Measurements from ENCODE around the gene CLCF1.
A peak's percentile ranks its signal among the peaks of the same experiment; 100 is the strongest.

The CLCF1 gene

DNA sequence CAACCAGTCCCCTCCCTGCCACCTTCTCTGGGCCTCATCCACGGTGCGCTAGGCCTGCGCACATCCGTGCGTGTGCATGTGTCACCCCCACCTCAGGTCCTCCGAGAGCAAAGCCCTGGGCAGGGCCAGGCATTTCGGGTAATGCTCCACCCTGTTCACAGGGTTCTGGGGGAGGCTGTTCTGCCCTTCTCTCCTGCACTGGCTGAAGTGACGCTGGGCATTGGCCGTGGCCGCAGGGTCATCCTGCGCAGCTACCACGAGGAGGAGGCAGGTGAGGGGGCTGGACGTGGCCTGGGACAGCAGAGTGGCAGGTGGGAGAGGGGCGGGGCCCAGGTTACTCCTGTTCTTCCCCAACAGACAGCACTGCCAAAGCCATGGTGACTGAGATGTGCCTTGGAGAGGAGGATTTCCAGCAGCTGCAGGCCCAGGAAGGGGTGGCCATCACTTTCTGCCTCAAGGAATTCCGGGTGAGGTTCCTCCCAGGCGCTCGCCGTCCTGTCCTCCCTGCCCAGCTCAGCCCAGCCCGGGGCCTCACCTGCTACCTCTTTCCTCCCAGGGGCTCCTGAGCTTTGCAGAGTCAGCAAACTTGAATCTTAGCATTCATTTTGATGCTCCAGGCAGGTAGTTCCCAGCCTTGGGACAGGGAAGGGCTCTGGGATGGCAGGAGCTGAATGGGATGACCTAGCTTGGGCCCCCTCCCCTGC is 22.3 kb upstream of the CLCF1 start:
- no peak for ATAC-seq

DNA sequence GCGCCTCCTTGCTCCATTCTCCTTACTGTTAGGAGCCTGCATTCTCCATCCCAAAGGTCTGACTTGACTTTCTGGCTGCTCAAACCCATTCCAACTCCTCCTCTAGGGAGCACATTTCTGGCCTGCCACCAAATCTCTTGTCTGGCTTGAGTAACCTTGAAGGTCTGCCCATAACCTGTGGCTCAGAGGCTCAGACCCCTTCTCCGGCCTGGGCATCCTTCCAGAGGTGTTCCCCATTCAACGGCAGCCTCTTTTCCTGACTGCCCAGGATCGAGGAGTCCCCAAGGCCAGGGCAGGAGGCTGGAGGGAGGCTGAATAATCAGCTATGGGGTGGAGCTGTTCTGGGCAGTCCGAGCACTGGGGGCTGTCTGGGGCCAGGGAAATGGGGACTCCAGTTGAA is 20.6 kb upstream of the CLCF1 start:
- ATAC-seq, result no peak

DNA sequence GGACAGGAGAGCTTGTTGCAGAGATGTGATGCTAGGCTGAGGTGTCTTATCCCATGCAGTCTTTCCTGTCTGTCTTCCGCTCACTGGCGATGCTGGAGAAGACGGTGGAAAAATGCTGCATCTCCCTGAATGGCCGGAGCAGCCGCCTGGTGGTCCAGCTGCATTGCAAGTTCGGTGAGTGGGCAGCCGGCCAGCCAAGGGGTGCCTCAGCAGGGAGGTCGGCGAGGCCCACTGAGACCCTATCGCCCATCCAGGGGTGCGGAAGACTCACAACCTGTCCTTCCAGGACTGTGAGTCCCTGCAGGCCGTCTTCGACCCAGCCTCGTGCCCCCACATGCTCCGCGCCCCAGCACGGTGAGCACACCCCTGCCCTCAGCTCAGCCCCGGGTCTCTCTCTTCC is 20.0 kb upstream of the CLCF1 start:
- ATAC-seq, result no peak

DNA sequence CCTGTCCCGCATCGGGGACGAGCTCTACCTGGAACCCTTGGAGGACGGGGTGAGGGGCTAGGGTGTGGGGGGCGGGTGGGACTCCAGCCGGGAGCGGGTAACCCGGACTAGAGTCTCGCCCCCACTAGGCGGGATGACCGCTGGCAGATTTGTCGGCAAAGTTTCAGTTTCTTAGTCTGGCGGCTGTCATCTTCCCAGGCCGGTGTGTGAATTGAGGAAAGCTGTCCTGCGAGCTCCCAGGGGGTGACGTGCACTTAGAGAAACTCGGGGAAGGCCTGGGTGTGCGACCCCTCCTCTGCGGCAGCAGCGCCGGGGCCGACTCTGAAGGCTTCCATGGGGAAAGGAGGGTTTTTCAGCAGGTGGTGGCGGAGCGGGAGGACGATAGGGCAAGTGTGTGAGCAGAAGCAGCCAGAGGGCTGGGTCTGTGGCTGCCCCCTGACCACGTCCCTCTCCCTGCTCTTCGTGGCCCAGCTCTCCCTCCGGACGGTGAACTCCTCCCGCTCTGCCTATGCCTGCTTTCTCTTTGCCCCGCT is 18.9 kb upstream of the CLCF1 start:
- ATAC-seq, result no peak

DNA sequence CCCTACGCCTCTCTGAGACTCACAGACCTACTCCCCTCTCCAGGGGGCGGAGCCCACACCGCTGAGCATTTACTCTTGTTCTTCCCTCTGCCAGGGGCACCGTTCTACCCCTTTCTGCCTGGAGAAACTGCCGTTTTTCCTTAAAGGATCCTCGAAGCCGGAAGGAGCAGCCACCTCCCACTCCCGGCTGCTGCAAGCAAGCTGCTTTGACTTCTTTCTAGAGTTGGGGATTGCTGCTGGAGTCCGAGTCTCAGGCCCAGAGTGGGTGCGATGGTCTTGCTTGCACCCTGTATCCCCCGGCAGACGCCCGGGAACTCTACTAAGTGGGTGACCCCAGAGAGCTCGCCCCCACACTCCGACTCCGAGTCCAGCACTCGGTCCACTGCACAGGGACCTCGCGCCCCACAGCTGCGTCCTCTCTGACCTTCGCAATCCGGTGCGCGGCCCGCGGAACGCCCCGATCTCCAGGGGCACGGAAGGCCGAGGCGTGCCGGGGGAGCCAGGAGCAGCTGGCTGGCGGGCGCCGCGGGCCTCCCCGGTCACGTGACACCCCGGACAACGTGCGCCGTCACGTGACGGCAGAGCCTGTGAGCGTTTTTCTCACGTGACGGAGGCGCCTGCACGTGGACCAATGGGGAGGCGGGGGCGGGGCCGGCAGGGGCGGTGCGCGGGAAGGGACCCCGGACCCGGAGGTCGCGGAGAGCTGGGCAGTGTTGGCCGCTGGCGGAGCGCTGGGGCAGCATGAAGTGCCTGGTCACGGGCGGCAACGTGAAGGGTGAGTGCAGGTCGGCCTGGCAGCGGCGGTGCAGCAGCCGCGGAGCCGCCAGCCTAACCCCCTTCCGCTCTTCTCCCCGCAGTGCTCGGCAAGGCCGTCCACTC is 18.1 kb upstream of the CLCF1 start, which contains the start of gene RAD9A:
Gene RAD9A, plus strand, starts transcription at position 683 of the 879 bp plus-strand sequence. Its CDS starts 59 bp downstream, at position 742.
- peak; percentile 77 to 82 for ATAC-seq

DNA sequence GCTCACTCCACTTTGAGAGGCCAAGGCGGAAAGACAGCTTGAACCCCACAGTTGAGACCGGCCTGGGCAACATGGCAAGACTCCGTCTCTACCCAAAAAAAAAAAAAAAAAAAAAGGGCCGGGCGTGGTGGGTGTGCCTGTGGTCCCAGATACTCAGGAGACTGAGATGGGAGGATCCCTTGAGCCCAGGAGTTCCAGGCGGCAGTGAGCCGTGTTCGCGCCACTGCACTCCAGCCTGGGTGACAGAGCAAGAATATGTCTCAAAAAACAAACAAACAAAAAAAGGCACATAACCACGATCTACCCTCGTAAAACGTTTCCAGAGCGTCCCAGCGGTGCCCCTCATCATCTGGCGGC is 17.5 kb upstream of the CLCF1 start:
- ATAC-seq, result no peak

DNA sequence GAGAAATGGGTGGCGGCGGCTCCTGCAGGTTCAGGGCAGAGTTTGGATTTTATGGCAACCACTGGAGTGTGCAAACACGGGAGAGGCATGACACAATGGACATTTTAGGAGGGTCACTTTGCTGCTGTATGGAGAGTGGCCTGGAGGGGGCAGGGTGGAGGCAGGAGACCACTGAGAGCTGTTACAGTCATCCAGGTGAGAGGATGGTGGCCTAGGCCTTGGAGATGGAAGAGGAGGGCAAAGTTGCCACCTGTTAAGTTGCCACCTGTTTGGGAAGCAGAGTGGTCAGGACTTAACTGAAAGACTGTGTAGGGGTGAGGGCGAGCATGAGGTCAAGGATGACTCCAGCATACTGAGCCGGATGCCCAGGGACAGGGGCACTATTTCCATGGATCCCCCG is 16.1 kb upstream of the CLCF1 start:
- peak; percentile 42 to 49 for ATAC-seq

DNA sequence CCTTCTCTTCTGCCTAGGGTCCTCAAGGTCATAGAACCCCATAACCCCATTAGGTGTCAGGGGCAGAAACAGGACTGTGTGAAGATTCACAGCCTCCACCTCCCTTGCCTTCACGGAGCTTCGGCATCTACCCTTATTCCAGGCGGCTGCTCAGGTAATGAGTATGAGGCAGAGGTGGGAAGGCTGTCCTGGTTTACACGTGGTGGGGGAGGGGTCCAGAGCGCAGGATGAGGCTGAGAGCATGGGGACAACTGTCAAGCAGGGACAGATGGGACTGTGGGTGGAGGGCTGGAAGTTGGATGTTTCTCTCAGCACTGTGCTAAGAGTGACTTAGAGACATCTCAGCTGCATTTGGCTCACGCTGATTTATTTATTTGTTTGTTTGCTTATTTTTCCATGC is 14.1 kb upstream of the CLCF1 start:
- no peak for ATAC-seq

DNA sequence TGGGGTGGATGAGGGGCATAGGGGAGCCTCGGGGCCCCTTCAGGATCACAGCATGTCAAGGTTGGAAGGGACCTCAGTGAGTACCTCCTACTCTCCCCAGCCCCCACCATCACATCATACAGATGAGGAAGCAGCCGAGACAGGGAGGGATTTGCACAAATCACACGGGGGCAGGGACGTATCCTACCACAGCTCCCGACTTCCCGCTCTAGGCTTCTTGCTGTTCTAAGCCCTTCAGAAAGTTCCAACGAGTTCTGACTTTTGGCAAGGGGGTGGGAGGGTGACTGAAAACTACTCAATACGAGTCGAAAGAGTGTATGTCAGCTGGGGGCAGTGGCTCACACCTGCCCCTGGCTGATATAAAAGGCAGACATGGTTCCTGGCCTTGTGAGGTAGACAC is 13.7 kb upstream of the CLCF1 start:
- no peak for ATAC-seq

DNA sequence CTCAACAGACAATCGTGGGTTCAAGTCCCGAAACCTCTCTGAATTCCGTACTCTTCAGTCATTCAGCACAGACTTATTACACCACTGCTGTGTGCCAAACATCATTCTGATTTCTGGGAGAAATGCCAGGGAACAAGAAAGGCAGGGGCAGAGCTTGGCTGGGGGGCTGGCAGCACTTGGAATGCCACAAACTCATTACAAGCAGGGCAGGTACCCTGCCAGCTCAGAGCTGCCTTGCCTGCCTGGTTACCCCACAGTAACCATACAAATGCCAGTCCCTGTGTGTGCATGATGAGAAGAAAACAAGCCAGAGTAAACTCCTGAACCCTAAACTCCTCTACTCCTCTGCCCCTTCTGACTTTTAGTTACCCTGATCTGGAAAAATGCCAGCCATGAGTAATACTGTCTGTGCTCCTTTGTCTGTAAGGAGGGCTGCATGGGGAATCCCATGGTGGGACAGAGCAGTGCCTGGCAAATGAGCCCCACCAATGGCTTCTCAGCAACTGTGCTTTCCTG is 11.5 kb upstream of the CLCF1 start:
- no peak for ATAC-seq

DNA sequence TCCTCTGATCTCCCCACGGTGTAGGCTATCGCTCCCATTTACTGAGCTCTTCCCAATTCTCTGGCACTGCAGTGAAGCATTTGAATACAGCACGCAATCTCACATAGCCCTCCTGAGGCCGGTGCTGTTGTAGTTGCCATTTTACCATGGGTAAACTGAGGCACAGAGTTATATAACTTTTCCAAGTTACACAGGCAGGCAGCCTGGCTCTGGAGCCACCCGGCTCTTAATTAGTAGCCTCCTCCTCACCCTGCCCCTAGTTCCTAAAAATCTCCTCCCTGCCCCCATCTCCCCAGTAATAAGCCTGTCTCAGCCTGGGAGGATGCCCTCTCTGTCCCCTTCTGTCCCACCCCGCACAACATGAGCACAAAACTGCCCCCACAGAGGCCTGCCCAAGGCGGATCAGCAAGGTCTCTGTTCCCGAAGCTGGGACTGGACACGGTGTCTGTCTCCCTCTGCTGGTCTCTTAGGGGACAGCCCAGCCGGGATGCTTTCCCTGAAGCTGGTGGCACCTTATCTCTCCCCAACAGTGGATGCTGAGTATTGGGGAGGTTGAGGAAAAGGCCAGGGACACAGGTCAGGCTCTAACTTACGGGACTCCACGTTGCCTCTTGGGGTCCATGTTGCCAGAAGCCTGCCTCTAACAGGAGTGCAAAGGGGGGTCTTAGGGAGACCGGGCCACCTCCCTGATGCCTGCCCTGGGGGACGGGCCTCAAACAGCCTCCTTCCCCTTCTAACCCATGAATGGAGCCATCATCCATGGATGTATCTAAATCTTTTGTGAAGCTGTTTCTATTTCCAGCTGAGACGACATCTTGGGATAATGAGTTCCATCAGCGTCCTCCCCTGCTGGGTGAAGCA is 9.1 kb upstream of the CLCF1 start:
- ATAC-seq, result peak; percentile 91 to 93

DNA sequence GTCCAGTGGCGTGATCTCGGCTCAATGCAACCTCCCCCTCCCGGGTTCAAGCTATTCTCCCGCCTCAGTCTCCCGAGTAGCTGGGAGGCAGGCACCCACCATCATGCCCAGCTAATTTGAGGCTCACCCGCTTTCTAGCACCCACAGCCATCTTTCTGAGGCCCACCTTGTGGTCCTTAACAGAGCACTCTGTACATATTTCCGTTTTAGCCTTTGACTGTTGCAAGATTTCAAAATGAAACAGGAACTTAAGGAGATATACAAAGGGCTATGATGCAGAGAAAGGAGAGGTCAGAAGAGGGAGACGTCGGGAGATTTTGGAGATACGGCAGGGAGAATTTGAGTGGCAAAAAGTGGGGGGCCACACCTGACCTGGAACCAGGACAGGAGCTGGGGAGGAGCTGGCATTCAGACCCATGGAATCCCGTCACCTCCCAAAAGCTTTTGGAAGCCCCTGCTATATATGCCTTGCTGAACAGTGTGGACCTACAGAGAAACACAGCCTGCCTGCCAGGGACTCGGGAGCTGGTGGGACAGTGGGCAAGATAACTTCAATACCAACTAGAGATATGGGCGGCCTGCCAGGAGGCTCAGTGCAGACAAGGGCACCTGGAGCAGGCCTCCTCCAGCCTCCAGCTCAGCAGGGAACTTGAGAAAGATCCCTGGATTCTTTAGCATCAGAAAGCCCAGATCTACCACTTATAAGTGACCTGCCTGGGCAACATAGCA is 8.0 kb upstream of the CLCF1 start:
- no peak for ATAC-seq

DNA sequence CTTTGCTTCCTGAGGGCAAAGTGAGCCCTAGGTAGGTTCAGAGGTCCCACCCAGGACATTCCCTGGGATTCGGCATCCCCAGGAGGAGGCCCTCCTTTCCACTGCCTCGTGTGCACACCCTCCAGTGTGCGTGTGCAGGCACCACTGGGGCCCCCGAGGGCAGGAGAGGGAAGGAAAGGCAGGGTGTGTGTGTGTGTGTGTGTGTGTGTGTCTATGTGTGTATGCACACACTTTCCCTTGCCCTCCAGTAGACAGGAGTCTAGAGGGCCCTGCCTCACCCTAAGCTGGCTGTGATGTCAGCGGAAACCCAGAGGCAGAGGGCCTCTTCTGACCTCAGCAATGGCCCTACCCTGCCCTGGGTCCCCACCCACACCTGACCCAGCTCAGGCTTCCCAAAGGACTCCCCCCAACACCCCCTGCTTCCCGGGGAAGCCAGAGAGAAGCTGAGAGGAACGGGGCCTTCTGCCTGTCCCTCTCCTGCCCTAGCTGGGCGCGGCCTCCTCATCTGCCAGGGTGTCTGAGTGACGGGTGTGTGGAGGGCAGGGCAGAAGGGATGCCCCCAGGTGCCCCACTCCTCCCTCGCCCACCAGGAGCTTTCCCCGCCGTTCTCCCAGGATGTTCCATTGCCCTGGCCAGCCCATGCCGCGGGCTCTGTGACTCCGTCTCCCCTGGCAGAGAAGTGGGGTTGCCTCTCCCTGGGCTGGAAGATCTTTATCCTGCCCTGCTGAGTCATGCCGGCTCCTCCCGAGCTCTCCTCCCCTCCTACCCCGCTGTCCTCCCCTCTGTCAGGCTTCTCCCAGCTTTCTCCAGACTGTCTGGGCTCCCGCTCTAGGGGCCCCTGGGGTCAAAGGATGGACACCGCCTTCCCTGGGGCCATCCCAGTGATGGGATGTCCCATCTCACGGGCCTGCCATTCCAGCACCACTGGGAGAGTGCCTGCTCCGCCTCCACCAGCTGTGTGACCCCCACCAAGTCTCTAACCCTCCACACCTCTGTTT is 6.0 kb upstream of the CLCF1 start:
- no peak for ATAC-seq

DNA sequence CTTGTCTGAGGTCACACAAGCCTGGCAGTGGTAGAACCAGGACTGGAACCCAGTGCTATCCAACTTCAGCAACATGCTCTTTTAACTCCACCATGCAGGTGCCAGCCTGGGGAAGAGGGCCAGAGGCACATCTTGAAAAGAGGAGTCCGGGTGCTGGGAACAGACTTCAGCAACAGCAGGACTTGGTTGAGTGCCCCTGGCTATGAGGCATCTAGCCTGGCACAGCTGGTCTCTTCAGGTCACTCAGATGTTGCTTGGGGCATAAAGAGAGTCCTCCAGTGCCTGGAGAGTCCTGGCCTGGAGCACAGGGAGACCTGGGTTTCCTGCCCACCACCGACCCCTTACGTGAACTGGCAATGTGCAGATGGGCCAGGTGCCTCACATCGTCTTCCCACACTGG is 5.1 kb upstream of the CLCF1 start:
- ATAC-seq, result no peak

DNA sequence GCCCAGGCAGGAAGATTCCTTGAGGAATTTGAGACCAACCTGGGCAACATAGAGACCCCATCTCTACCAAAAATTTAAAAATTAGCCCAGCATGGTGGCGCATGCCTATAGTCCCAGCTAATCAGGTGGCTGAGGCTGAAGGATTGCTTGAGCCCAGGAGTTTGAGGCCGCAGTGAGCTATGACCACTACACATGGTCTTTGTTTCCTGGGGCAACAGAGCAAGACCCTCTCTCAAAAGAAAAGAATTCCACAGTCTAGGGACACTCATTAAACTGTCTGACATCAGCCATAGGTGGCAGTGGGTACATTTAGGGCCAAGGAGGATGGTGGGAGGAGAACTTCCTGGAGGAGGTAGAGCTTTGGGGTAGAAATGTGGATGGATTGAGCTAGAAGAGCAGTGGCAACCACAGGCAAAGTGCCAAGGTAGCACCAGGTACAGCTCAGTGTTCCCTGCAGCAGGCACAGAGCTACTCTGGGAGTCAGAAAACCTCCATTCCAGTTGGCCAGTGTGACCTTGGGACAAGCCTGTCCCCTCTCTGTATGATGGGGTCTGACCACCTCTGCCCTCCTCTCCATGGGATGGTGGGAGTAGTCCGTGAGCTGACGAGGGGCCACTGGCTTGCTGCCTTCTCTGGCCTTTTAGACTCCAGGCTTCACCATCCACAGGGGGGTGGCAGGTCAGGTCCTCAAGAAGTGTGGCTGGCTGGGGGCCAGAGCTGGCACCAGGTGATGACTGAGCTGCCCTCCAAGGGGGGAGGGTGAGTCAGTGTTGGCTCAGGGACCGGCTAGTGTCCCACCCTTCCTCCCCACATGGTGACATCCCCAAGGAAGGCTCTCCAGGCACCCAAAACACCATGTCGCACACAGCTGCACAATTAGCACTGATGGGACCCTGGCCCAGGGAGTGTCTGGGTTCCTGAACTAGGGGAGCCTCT is 3.7 kb upstream of the CLCF1 start:
- ATAC-seq, result no peak

DNA sequence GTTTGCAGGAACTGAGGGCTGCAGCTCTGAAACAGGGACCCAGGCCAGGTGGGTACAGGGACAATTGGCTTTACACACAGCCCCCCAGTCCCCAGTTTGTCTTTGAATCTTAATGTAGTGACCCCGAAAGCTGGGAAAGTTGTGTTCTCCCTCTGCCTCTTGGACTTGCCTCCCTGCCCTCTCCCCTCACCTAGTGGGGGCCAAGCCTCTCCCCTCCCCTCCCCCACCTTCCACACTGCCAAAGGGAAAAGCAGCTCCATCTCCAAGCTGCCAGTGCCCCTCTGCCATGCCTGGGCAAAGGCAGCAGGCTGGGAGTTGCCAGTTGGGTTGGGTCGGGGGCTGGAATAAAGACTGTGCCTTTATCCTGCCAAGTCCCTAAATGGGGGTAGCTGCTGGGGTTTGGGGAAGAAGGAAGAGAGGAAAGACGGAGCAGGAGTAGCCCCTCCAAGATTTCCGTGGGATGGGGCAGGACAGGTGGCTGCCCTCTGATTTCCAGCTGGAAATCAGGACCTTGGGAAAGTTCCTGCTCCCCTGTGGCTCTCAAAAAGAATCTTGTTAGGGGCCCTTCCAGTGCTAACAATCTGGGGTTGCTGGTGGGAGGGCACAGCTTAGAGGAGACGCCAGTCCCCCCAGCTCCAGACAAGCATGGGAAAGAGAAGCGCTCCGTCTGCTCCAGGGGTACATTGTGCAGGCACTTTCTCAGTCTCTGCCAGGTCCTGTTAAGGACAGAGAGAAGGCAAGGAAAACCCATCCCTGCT is 2.8 kb upstream of the CLCF1 start:
- ATAC-seq, result no peak

DNA sequence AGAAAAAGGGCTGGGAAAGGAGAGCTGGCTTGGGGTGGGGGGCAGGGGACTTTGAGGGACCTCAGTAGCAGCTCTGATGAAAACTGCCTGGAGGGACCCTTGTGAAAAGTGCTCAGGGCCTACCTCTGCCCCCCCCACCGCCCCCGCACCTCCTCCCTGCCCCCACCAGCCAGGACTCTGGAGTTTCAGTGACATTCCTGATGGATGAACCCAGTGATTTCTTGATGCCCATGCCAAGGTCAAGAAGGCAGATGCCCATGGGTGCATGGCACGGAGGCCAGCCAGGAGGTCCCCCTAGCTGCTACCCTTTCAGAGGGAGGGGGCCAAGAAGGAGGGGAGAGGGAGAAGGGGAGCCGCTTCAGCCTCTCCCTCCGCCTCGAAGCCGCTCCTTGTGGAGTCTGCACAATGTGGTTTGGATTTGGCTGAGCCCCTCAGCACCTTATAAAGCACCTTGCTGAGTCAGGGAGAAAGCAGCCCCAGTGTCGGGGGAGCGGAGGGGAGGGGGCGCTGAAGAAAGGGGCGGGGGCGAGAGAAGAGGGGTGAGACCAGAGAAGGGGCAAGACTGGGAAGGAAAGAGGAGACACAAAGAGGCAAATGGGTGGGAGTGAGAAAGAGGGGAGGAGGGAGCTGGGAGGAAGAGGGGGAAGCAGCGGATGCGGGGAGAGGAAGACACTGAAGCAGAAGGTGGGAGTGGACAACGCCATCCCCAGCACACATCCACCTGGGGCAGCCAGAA is 2.1 kb upstream of the CLCF1 start:
- no peak for ATAC-seq
